WTC11 (cell line): Measurements from ENCODE around the gene C17orf107. TPM values are rescaled to one million over a fixed set of nuclear protein-coding genes. Genes with fewer than 3 reads are reported as not detected.
A peak's percentile ranks its signal among the peaks of the same experiment; 100 is the strongest.

ENCODE experiments used
- ATAC-seq: fragments of 200-7000 bp; cut with Tn5 transposase; 2 replicates; pipeline ENCODE4 v1.10.0; 2021; ENCODE audit warnings: mild to moderate bottlenecking, moderate library complexity
- CTCF ChIA-PET: fragments of 300-600 bp; sonication (Branson Sonifier 250); formaldehyde crosslinking; loops from one replicate; lab custom pipeline; 2021; ENCODE audit warnings: antibody characterized with exemption; lab: Charles Lee
- POLR2A ChIA-PET: fragments of 350-600 bp; sonication (Branson Sonifier 250); formaldehyde crosslinking; loops from one replicate; lab custom pipeline; 2021; ENCODE audit warnings: antibody characterized with exemption; lab: Charles Lee
- DNase-seq: peaks from one replicate; pipeline ENCODE4 v3.0.0; 2021; ENCODE audit warnings: low spot score
- H3K27ac Mint-ChIP-seq: 2 replicates; pipeline ENCODE4 v1.8.0; 2021; ENCODE audit warnings: mixed read lengths
- H3K27me3 Mint-ChIP-seq: 2 replicates; pipeline ENCODE4 v1.8.0; 2021; ENCODE audit warnings: low read depth, mild to moderate bottlenecking, moderate library complexity, mixed read lengths
- H3K36me3 Mint-ChIP-seq: 2 replicates; pipeline ENCODE4 v1.8.0; 2021; ENCODE audit warnings: mixed read lengths
- H3K4me1 Mint-ChIP-seq: 2 replicates; pipeline ENCODE4 v1.8.0; 2022; ENCODE audit warnings: mixed read lengths
- H3K4me3 Mint-ChIP-seq: 2 replicates; pipeline ENCODE4 v1.8.0; 2021; ENCODE audit warnings: mild to moderate bottlenecking, moderate library complexity, mixed read lengths
- H3K9me3 Mint-ChIP-seq: 2 replicates; pipeline ENCODE4 v1.8.0; 2021; ENCODE audit warnings: mixed read lengths
- CREB1 ChIP-seq: sonication (generic); formaldehyde crosslinking; IDR thresholded peaks from 2 replicates; pipeline ENCODE4 v1.8.0; 2023; ENCODE audit warnings: mild to moderate bottlenecking, missing genetic modification reagents
- EMX1 ChIP-seq: fragments of 250-450 bp; sonication (Bioruptor Pico); IDR thresholded peaks from 2 replicates; pipeline ENCODE4 v1.8.0; 2021; ENCODE audit warnings: mild to moderate bottlenecking
- GTF2I ChIP-seq: fragments of 250-450 bp; sonication (Bioruptor Pico); conservative IDR thresholded peaks from 2 replicates; pipeline ENCODE4 v1.4.0; 2021; ENCODE audit warnings: mild to moderate bottlenecking
- IRF2 ChIP-seq: sonication (generic); formaldehyde crosslinking; IDR thresholded peaks from 2 replicates; pipeline ENCODE4 v1.8.0; 2022; ENCODE audit warnings: low read depth, missing genetic modification reagents, borderline replicate concordance
- MXD4 ChIP-seq: fragments of 250-450 bp; sonication (Bioruptor Pico); IDR thresholded peaks from 2 replicates; pipeline ENCODE4 v1.8.0; 2021; ENCODE audit warnings: mild to moderate bottlenecking, moderate library complexity, borderline replicate concordance
- NFYB ChIP-seq: sonication (generic); formaldehyde crosslinking; conservative IDR thresholded peaks from 2 replicates; pipeline ENCODE4 v1.8.0; 2022; ENCODE audit warnings: low read depth, missing genetic modification reagents
- OVOL2 ChIP-seq: fragments of 250-450 bp; sonication (Bioruptor Pico); IDR thresholded peaks from 2 replicates; pipeline ENCODE4 v1.9.0; 2021; ENCODE audit warnings: mild to moderate bottlenecking, borderline replicate concordance
- PRRX2 ChIP-seq: fragments of 250-450 bp; sonication (Bioruptor Pico); IDR thresholded peaks from 2 replicates; pipeline ENCODE4 v1.8.0; 2021; ENCODE audit warnings: mild to moderate bottlenecking
- TP53 ChIP-seq: sonication (generic); formaldehyde crosslinking; IDR thresholded peaks from 2 replicates; pipeline ENCODE4 v1.8.1; 2023; ENCODE audit warnings: mild to moderate bottlenecking, missing genetic modification reagents
- USF2 ChIP-seq: sonication (generic); formaldehyde crosslinking; IDR thresholded peaks from 2 replicates; pipeline ENCODE4 v1.8.1; 2023; ENCODE audit warnings: mild to moderate bottlenecking, missing genetic modification reagents, moderate library complexity
- ZNF396 ChIP-seq: fragments of 250-450 bp; sonication (Bioruptor Pico); IDR thresholded peaks from 2 replicates; pipeline ENCODE4 v1.8.0; 2021; ENCODE audit warnings: mild to moderate bottlenecking, moderate library complexity, borderline replicate concordance
- total RNA-seq: library from RNA; stranded (reverse); gene quantifications from 3 replicates; pipeline ENCODE4 v1.2.3, GENCODE V29; 2021
- TF ChIP-seq, protein P1 (sequence below): sonication (generic); formaldehyde crosslinking; IDR thresholded peaks from 2 replicates; pipeline ENCODE4 v1.8.0; 2022; ENCODE audit warnings: mild to moderate bottlenecking, missing genetic modification reagents
- TF ChIP-seq, protein P2 (sequence below): fragments of 250-450 bp; sonication (Bioruptor Pico); conservative IDR thresholded peaks from 2 replicates; pipeline ENCODE4 v1.9.0; 2021; ENCODE audit warnings: mild to moderate bottlenecking
- TF ChIP-seq, protein P3 (sequence below): sonication (generic); formaldehyde crosslinking; IDR thresholded peaks from 2 replicates; pipeline ENCODE4 v1.8.1; 2023; ENCODE audit warnings: mild to moderate bottlenecking, missing genetic modification reagents
- TF ChIP-seq, protein P4 (sequence below): fragments of 200-600 bp; IDR thresholded peaks from 2 replicates; pipeline ENCODE4 v1.8.0; 2022; ENCODE audit warnings: antibody characterized with exemption
- TF ChIP-seq, protein P5 (sequence below): fragments of 250-450 bp; sonication (Bioruptor Pico); IDR thresholded peaks from 2 replicates; pipeline ENCODE4 v1.9.0; 2021; ENCODE audit warnings: mild to moderate bottlenecking
- TF ChIP-seq, protein P6 (sequence below): fragments of 250-450 bp; sonication (Bioruptor Pico); IDR thresholded peaks from 2 replicates; pipeline ENCODE4 v1.9.0; 2021; ENCODE audit warnings: mild to moderate bottlenecking

The C17orf107 gene
- total RNA-seq, 1 experiment from 2014 or later, result 8.7 TPM

DNA sequence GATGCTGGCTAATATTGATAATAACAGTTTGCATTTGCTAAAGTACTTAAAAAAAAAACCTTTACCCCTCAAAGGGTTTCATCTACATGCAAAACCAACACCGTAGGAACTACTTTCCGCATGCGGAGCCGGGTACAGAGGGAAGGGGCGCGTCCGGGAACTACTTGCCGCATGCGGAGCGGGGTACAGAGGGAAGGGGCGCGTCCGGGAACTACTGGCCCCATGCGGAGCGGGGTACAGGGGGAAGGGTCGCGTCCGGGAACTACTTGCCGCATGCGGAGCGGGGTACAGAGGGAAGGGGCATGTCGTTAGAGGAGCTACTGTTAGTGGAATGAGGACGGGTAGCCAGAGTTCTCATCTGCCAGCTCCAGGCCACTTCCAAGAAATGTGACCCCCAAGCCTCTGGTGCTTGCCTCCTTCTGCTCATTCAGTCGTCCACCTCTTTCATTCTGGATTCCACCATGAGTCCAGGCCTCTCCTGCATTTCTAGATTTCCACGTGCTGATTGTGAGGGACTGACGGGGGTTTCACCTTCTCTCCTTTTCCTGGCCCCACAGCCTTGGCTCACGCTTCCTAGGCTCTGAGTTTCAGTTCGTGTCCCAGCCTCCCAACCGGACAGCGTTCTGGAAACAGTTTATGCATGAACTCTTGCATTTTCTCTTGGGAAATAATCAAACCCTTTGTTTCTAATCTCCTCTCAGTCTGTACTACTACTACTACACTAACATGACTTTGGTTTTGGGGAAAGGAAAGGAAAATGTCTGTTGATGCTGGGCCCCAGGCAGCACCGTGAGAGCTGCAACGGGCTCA, 39.3 kb upstream of the C17orf107 start:
- POLR2A ChIA-PET, result interaction anchor here (1.4 kb wide), 1 partner anchor 8 kb away, joined by 4 read pairs; no protein-coding TSS in a partner anchor
- no peaks in the 10 kb centered on the region for H3K9me3 Mint-ChIP-seq
- no peak for TF ChIP-seq OVOL2 (CRISPR knock-in tag)
- TF ChIP-seq USF2 (CRISPR knock-in tag), result 0 out of 2 replicates have a peak, but pooled peaks have one; percentile 1
- TF ChIP-seq, protein P1, sequence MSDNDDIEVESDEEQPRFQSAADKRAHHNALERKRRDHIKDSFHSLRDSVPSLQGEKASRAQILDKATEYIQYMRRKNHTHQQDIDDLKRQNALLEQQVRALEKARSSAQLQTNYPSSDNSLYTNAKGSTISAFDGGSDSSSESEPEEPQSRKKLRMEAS, result 0 out of 2 replicates have a peak, but pooled peaks have one; percentile 7
- TF ChIP-seq TP53 (CRISPR knock-in tag), result peak; percentile 12; the same call in 1 of the 2 replicates
- TF ChIP-seq, all 79 proteins: peak for 3
- Mint-ChIP-seq H3K36me3 (no peaks in the 10 kb centered on the region), H3K4me1 (peaks cover 59% of the 10 kb centered on the region), H3K27me3 (no peaks in the 10 kb centered on the region), H3K4me3 (peak overlapping the region; percentile 40), H3K27ac (peak overlapping the region; percentile 71)
- peak; percentile 32 for DNase-seq
- CTCF ChIA-PET, result interaction anchor here (0.5 to 2.0 kb wide), 6 partner anchors 9 to 128 kb away, joined by 3 to 5 read pairs (median 3); partner anchors contain the start of genes CHRNE, GLTPD2 and MED11
- peak; percentile 10; the same call in 1 of the 2 replicates for ATAC-seq

- no peaks in the 10 kb centered on the region for H3K27me3 Mint-ChIP-seq
- peaks cover 59% of the 10 kb centered on the region for H3K4me1 Mint-ChIP-seq
- POLR2A ChIA-PET, result no interaction called here
- peak; percentile 19; the same call in 1 of the 2 replicates for ATAC-seq
- TF ChIP-seq, protein P1, result 0 out of 2 replicates have a peak, but pooled peaks have one; percentile 11
- TF ChIP-seq, protein P2, sequence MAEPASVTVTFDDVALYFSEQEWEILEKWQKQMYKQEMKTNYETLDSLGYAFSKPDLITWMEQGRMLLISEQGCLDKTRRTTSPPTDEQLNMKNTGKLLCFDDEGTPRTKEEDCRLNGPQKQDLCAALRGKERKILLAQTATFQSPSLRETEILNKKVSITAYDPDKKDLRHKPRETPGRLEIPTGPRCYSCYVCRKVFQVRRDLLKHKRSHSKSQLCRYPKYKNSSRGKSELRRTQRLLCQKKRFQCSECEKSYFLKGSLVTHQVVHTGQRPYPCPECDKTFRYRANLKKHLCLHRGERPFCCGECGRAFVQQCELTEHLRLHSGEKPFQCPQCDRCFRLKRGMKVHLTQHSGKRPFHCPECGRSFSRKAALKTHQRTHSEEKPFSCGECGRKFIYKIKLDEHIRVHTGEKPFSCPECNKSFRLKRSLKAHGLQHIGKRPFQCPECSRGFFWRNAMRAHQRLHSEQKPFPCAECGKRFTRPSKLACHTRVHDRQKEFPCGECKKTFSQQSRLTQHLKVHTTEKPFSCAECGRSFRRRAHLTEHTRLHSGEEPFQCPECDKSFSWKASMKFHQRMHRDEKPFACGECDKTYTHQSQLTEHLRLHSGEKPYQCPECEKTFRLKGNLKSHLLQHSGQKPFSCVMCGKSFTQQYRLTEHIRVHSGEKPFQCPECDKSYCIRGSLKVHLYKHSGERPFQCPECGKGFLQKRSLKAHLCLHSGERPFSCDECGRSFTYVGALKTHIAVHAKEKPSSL (CRISPR knock-in tag), result no peak
- TF ChIP-seq, all 79 proteins: peak for 1
- H3K27ac Mint-ChIP-seq, result peak overlapping the region; percentile 71
- no peaks in the 10 kb centered on the region for H3K9me3 Mint-ChIP-seq
- CTCF ChIA-PET, result interaction anchor here (0.5 to 2.0 kb wide), 7 partner anchors 10 to 234 kb away, joined by 3 to 5 read pairs (median 3); partner anchors contain the start of genes CHRNE and MED11
- no peak for DNase-seq
- no peaks in the 10 kb centered on the region for H3K36me3 Mint-ChIP-seq
- H3K4me3 Mint-ChIP-seq, result peak overlapping the region; percentile 40; the same call in 1 of the 2 replicates
Measured at GRCh38 chr17:4860651-4861050, 38.7 kb upstream of the C17orf107 start.

DNA sequence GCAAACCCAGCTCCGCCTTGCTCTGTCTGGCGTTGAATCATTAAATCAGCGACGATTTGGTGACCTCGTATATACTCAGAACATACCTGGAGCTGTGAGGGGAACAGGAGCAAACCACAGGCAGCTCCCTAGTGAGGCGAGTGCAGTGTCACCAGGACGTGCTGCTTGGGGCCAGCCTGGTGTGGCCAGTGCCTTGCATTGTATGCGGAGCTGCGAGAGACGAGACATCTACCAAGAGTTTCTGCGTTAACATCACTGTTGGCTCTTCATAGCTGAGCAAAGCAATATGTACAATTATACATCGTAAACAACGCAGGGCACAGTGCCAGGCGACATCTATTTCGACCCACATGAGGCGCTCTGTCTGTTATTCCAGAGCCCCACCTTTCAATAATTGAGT, 38.3 kb upstream of the C17orf107 start:
- ChIA-PET POLR2A (no interaction called here), CTCF (interaction anchor here (0.5 to 2.0 kb wide), 6 partner anchors 10 to 235 kb away, joined by 3 to 5 read pairs (median 3); partner anchors contain the start of gene CHRNE)
- Mint-ChIP-seq H3K9me3 (no peaks in the 10 kb centered on the region), H3K36me3 (no peaks in the 10 kb centered on the region), H3K27me3 (no peaks in the 10 kb centered on the region), H3K4me3 (no peak overlapping the region), H3K4me1 (peaks cover 57% of the 10 kb centered on the region), H3K27ac (no peak overlapping the region; the same call in 1 of the 2 replicates)
- ATAC-seq (no peak), DNase-seq (no peak)
- TF ChIP-seq IRF2, result no peak
- TF ChIP-seq ZNF396, result no peak
- no peak for TF ChIP-seq EMX1
- no peak for TF ChIP-seq MXD4
- TF ChIP-seq PRRX2 (CRISPR knock-in tag), result no peak
- TF ChIP-seq CREB1 (CRISPR knock-in tag), result no peak
- TF ChIP-seq, protein P3, sequence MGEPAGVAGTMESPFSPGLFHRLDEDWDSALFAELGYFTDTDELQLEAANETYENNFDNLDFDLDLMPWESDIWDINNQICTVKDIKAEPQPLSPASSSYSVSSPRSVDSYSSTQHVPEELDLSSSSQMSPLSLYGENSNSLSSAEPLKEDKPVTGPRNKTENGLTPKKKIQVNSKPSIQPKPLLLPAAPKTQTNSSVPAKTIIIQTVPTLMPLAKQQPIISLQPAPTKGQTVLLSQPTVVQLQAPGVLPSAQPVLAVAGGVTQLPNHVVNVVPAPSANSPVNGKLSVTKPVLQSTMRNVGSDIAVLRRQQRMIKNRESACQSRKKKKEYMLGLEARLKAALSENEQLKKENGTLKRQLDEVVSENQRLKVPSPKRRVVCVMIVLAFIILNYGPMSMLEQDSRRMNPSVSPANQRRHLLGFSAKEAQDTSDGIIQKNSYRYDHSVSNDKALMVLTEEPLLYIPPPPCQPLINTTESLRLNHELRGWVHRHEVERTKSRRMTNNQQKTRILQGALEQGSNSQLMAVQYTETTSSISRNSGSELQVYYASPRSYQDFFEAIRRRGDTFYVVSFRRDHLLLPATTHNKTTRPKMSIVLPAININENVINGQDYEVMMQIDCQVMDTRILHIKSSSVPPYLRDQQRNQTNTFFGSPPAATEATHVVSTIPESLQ (CRISPR knock-in tag), result no peak
- TF ChIP-seq, protein P4, sequence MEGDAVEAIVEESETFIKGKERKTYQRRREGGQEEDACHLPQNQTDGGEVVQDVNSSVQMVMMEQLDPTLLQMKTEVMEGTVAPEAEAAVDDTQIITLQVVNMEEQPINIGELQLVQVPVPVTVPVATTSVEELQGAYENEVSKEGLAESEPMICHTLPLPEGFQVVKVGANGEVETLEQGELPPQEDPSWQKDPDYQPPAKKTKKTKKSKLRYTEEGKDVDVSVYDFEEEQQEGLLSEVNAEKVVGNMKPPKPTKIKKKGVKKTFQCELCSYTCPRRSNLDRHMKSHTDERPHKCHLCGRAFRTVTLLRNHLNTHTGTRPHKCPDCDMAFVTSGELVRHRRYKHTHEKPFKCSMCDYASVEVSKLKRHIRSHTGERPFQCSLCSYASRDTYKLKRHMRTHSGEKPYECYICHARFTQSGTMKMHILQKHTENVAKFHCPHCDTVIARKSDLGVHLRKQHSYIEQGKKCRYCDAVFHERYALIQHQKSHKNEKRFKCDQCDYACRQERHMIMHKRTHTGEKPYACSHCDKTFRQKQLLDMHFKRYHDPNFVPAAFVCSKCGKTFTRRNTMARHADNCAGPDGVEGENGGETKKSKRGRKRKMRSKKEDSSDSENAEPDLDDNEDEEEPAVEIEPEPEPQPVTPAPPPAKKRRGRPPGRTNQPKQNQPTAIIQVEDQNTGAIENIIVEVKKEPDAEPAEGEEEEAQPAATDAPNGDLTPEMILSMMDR, result no peak
- TF ChIP-seq, protein P5, sequence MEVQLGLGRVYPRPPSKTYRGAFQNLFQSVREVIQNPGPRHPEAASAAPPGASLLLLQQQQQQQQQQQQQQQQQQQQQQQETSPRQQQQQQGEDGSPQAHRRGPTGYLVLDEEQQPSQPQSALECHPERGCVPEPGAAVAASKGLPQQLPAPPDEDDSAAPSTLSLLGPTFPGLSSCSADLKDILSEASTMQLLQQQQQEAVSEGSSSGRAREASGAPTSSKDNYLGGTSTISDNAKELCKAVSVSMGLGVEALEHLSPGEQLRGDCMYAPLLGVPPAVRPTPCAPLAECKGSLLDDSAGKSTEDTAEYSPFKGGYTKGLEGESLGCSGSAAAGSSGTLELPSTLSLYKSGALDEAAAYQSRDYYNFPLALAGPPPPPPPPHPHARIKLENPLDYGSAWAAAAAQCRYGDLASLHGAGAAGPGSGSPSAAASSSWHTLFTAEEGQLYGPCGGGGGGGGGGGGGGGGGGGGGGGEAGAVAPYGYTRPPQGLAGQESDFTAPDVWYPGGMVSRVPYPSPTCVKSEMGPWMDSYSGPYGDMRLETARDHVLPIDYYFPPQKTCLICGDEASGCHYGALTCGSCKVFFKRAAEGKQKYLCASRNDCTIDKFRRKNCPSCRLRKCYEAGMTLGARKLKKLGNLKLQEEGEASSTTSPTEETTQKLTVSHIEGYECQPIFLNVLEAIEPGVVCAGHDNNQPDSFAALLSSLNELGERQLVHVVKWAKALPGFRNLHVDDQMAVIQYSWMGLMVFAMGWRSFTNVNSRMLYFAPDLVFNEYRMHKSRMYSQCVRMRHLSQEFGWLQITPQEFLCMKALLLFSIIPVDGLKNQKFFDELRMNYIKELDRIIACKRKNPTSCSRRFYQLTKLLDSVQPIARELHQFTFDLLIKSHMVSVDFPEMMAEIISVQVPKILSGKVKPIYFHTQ (CRISPR knock-in tag), result no peak
- TF ChIP-seq NFYB (CRISPR knock-in tag), result no peak
- no peak for TF ChIP-seq GTF2I (CRISPR knock-in tag)
- TF ChIP-seq, protein P6, sequence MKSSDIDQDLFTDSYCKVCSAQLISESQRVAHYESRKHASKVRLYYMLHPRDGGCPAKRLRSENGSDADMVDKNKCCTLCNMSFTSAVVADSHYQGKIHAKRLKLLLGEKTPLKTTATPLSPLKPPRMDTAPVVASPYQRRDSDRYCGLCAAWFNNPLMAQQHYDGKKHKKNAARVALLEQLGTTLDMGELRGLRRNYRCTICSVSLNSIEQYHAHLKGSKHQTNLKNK (CRISPR knock-in tag), result no peak
